Thymus (tissue), 2 donors: ENCODE measurements around the gene NR2F6. TPM values are rescaled to one million over a fixed set of nuclear protein-coding genes. Genes with fewer than 3 reads are reported as not detected.

ENCODE experiments used
- polyA plus RNA-seq: library from polyadenylated mRNA; stranded (reverse); fragments of 200-250 nt; gene quantifications from one replicate; pipeline ENCODE4 v1.2.3, GENCODE V29; 2013
- total RNA-seq: library from RNA; stranded (reverse); fragments of 120-200 nt; gene quantifications from one replicate; pipeline ENCODE4 v1.2.4, GENCODE V29; 2013
- donor health status: healthy.

The NR2F6 gene
- total and polyA plus RNA-seq, 2 donors = 9.4 to 15.0 TPM

Other genes with a start within 250 kb of the NR2F6 start
- gene CPAMD8, start 219.1 kb downstream of the NR2F6 start, total RNA-seq = 12.3 TPM
- gene CPAMD8, start 219.1 kb downstream of the NR2F6 start, polyA plus RNA-seq = 17.3 TPM
- gene HAUS8, start 170.5 kb downstream of the NR2F6 start, total RNA-seq = 12.8 TPM
- 19.5 TPM for gene HAUS8, start 170.5 kb downstream of the NR2F6 start, polyA plus RNA-seq
- gene MYO9B, start 170.1 kb downstream of the NR2F6 start, total RNA-seq = 28.2 TPM
- 103 TPM for gene MYO9B, start 170.1 kb downstream of the NR2F6 start, polyA plus RNA-seq
- gene USE1, start 30.6 kb downstream of the NR2F6 start, total RNA-seq = 21.3 TPM
- gene USE1, start 30.6 kb downstream of the NR2F6 start, polyA plus RNA-seq = 52.9 TPM
- gene OCEL1, start 19.7 kb downstream of the NR2F6 start, total RNA-seq = 6.2 TPM
- gene OCEL1, start 19.7 kb downstream of the NR2F6 start, polyA plus RNA-seq = 24.8 TPM
- 0.76 TPM for gene USHBP1, start 18.8 kb upstream of the NR2F6 start, total RNA-seq
- gene USHBP1, start 18.8 kb upstream of the NR2F6 start, polyA plus RNA-seq = 4.4 TPM
- 97.0 TPM for gene BABAM1, start 21.5 kb upstream of the NR2F6 start, total RNA-seq
- gene BABAM1, start 21.5 kb upstream of the NR2F6 start, polyA plus RNA-seq = 94.4 TPM
- gene ANKLE1, start 36.0 kb upstream of the NR2F6 start, total RNA-seq = 1.6 TPM
- gene ANKLE1, start 36.0 kb upstream of the NR2F6 start, polyA plus RNA-seq = 0.64 TPM
- gene ABHD8, start 57.5 kb upstream of the NR2F6 start, total RNA-seq = 9.7 TPM
- 10.3 TPM for gene ABHD8, start 57.5 kb upstream of the NR2F6 start, polyA plus RNA-seq
- gene MRPL34, start 60.0 kb upstream of the NR2F6 start, total RNA-seq = 78.3 TPM
- gene MRPL34, start 60.0 kb upstream of the NR2F6 start, polyA plus RNA-seq = 123 TPM
- 23.5 TPM for gene DDA1, start 63.6 kb upstream of the NR2F6 start, total RNA-seq
- gene DDA1, start 63.6 kb upstream of the NR2F6 start, polyA plus RNA-seq = 51.7 TPM
- gene ANO8, start 88.9 kb upstream of the NR2F6 start, total RNA-seq = 2.2 TPM
- 13.5 TPM for gene ANO8, start 88.9 kb upstream of the NR2F6 start, polyA plus RNA-seq
- 8.9 TPM for gene GTPBP3, start 91.6 kb upstream of the NR2F6 start, total RNA-seq
- gene GTPBP3, start 91.6 kb upstream of the NR2F6 start, polyA plus RNA-seq = 17.4 TPM
- gene PLVAP, start 131.4 kb upstream of the NR2F6 start, total RNA-seq = 11.7 TPM
- 57.1 TPM for gene PLVAP, start 131.4 kb upstream of the NR2F6 start, polyA plus RNA-seq
- 0.28 TPM for gene CCDC194, start 148.3 kb upstream of the NR2F6 start, total RNA-seq
- gene CCDC194, start 148.3 kb upstream of the NR2F6 start, polyA plus RNA-seq = 0.55 TPM
- 107 TPM for gene BST2, start 159.7 kb upstream of the NR2F6 start, total RNA-seq
- 221 TPM for gene BST2, start 159.7 kb upstream of the NR2F6 start, polyA plus RNA-seq
- gene MVB12A, start 174.1 kb upstream of the NR2F6 start, total RNA-seq = 27.8 TPM
- gene MVB12A, start 174.1 kb upstream of the NR2F6 start, polyA plus RNA-seq = 56.8 TPM
- 0.19 TPM for gene TMEM221, start 202.7 kb upstream of the NR2F6 start, total RNA-seq
- 3.2 TPM for gene TMEM221, start 202.7 kb upstream of the NR2F6 start, polyA plus RNA-seq
- gene NXNL1, start 215.0 kb upstream of the NR2F6 start, total RNA-seq = not detected
- not detected for gene NXNL1, start 215.0 kb upstream of the NR2F6 start, polyA plus RNA-seq
- 2.0 TPM for gene SLC27A1, start 224.6 kb upstream of the NR2F6 start, total RNA-seq
- 11.9 TPM for gene SLC27A1, start 224.6 kb upstream of the NR2F6 start, polyA plus RNA-seq